NCI-H748 treated with DMSO at 0.1 percent for 48 hours (cell line): ENCODE data around the gene AKT2.

ENCODE experiments used
- DNase-seq: peaks from one replicate; lab custom pipeline; 2025; lab: John Stamatoyannopoulos, UW

The AKT2 gene

DNA sequence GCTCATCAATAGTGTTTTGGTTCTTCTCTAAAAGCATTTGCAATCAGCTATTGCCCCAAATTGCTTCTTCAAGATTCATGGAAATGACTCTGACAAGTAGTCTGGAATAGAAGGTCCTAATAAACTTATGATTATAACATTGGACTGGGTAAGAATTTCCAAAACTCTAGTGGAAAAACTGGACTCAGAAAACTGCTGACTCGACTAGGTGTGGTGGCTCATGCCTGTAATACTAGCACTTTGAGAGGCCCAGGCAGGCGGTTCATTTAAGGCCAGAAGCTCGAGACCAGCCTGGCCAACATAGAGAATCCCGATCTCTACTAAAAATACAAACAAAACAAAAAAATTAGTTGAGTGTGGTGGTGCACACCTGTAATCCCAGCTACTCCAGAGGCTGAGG lies 15.5 kb upstream of the AKT2 start:
- no peak for DNase-seq

DNA sequence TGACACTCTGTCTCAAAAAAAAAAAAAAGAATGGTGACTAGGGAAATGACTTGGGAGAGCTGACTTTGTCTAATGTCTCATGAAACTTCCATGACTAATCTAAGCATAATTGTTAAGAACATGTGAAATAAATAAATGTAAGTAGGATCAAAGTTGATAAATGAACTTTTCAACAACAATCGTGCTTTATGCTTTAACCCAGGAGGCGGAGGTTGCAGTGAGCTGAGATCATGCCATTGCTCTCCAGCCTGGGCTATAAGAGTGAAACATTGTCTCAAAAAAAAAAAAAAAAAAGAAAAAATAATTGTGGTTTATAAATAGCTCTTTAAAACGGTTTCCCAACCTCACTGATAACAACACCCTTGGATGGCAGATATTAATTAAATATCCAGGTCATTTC lies 12.9 kb upstream of the AKT2 start:
- DNase-seq: no peak

DNA sequence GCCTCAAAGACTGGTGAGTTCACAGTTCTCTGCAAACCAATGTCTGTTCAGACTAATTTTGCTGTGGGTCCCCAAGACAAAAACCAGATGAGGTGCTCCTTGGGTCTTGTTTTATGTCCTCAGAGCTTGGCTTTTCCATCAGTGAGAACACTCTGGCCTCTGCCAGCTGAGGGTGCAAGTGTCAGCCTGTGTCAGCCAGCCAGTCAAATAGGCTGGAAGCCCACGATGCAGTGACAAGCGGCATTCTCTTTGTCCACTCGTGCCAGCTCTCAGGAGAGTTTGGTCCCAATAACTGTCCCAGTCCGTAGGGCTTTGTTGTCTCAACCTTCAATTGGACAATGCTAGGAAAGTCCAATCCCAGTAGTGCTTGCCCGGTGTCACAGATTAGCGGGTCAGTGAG lies 9.4 kb upstream of the AKT2 start:
- DNase-seq: no peak

DNA sequence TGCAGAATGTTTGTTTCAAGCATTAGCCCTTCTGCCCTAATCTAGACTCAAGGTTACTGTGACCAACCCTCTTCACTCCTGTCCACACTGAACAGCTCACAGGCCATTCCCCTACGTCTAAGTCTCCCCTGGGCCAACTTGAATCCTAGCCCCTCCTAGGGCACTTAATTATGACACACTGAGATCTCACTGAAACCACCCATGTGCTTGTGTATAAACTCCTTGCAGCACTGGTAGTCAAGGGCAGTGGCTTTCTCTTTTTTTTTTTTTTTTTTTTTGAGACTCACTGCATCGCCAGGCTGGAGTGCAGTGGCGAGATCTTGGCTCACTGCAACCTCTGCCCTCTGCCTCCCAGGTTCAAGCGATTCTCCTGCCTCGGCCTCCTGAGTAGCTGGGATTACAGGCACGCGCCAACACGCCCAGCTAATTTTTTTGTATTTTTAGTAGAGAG lies 1.9 kb upstream of the AKT2 start:
- no peak for DNase-seq

DNA sequence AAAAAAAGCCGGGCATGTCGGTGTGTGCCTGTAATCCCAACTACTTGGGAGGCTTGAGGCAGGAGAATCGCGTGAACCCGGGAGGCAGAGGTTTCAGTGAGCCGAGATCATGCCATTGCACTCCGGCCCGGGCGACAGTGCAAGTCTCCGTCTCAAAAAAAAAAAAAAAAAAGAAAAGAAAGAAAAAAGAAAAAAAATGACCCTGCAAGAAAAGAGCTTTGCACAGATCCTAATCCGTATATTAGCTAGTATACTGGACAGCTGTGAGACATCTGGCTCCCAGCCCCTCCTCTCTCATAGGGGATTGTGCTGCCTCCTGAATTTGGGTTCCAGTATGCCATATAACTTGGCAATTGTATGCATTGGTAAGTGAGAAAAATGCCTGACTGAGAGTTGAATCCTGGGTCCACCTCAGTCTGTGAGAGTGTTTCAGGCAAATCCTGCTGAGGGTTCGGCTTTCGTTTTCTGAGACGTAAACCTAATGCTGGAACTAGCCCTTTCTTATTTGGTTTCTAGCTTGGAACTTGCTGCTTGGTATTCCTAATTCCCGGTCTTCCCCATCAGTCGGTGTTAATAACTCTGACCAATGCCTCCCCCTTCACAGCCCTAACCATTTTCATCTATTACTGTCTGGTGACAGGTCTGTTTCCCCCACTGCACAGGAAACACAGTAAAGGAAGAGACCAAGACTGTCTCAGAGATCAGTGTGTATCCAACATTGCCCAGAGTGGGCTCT lies 1.3 kb upstream of the AKT2 start:
- no peak for DNase-seq

DNA sequence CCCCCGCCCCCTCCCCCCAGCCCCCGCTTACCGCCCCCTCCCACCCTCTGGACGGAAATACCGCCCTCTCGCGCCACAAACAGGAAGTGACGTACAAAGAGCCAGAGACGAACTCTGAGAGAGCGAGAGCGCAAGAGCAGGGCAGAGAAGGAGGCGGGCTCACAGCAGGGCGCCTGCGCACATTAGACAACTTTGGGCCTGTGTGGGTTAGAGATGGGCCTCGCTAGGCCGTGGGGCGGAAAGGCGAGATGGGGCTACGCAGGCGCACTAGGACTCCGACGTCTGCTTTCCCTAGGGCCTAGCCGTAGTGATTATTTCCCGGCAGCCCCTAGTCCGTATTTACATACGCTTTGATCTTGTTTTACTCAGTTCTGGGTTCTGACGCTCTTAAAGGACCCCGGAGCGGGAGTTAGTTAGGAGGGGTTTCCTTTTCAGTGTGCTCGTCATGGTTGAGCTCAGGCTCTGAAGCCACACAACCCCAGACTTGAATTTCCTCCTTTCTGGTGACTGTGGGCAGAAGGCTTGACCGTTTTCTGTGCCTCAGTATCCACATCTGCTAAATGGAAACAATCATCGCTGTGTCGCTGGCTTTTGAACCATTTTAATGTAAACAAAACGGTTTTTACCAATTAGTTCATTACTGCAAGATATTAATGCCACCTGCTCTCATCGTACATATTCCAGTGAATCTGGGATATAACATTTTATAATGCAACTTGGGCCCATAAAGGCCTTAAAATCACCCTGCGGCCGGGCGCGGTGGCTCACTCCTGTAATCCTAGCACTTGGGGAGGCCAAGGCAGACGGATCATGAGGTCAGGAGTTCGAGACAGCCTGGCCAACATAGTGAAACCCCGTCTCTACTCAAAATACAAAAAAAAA lies 449 bp upstream of the AKT2 start:
- DNase-seq: peak; percentile 100

DNA sequence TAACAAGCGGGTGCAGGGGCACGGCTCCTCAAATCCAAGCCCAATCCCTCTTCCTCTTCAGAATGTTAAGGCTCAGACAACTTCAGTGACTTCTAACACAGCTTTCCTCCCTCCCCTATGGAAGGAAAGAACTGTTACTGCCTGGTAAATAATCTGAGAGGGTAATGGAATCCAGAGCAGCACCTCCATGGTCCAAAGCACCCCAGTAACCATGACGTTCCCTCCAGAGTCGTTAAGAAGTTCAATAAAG lies 969 bp downstream of the AKT2 start:
- DNase-seq: no peak

DNA sequence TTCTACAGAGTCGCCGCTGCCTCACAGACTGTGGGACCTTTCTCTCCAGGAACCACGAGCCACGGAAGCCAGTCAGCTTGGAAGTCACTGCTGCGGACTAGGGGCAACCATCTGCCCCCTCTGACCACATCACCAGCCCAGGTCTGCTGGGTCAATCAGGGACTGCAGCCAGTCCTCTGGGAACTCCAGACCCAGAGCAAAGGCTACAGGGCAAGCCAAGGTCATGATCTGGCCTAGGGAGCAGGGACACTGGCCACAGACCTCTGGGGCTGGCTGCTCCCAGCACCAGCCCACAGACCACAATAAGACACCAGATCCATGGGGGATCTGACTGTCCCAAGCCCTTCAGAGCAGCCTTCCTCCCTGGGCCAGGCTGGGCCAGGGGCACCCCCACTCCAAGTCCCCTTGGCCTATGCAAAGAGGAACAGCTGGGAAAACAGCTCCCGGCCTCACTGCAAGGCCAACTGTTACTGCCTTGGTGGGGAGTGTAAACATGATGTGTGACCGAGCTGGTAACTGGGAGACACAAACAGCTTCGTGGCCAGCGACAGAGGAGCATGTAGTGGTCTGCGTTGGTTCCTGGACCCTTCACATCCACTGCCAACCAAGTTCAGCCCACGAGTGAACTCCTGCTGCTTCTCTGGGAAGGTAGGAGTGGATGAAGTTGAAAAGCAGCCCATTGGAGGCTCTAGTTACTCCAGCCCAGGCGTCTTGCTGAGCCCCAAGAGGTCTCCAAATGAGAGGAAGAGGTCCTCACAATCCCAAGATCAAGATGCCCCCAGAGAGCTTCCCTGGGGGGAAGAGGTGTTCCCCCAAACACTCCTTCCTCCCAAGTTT lies 1.5 kb downstream of the AKT2 start:
- DNase-seq: no peak

DNA sequence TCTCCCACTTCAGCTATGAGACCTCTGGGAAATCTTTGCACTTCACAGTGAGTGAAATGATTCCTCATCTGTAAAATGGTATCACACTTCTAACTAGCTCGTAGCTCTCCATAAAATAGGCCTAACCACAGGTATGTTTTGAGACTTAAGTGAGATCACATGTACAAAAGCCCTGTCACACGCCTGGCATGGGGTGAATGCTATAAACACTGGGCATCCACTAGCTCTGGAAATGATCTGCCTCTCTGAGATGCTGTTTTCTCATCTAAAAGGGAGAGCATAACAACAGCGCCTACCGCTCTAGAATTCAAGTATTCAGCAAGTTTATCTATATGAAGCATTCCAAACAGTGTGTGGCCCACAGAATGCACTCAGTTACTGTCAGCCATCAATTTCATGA lies 2.2 kb downstream of the AKT2 start:
- DNase-seq: no peak

DNA sequence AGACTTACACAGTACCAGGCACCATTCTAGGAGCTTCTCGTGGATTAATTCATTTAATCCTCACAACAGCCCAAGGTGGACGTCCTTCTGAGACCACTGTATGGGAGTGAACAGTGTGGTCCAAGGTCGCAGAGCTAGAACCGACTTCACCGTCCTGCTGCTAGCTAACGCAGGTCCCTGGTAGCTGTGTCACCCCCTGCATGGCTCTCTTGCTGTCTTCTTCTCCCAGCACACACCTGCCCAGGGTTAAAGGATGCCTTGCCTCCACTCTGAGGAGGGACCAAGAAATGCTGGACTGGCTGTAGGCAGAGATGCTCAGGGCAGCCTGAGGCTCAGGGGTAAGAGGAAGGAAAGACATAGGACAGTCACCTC lies 3.0 kb downstream of the AKT2 start:
- no peak for DNase-seq

DNA sequence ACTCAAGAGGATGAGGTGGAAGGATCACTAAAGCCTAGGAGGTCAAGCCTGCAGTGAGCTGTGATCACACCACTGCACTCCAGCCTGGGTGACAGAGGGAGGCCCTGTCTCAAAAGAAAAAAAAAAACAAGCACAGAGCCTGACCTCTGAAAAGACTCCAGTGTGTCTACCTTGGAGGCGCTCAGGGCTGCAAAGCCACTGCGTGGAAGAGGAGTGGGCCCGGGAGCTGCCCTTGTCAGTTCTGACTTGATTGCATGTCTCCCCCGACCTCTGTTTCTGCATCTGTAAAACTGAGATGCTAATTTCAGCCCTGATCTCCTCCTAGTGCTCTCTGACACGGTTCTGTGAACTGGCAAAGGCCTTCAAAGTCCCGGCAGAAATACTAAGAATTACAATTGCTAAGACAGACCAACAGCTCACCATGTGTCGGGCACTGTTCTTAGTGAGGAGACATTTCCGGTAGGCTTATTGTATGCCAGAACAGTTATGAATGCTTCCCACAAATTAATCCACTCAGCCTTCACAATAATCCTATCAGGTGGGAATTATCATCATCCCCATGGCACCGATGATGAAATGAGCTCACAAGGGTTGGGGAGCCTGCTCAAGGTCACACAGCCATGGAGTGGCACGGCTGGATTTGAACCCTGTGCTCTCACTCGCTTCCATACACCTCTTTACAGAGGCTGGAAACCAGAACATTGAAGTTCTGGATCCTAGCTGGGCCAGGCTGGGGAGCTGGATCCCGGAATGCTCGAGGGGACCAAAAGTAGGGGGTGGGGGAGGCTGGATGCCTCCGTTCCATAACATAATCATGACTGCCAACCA lies 3.5 kb downstream of the AKT2 start:
- no peak for DNase-seq

DNA sequence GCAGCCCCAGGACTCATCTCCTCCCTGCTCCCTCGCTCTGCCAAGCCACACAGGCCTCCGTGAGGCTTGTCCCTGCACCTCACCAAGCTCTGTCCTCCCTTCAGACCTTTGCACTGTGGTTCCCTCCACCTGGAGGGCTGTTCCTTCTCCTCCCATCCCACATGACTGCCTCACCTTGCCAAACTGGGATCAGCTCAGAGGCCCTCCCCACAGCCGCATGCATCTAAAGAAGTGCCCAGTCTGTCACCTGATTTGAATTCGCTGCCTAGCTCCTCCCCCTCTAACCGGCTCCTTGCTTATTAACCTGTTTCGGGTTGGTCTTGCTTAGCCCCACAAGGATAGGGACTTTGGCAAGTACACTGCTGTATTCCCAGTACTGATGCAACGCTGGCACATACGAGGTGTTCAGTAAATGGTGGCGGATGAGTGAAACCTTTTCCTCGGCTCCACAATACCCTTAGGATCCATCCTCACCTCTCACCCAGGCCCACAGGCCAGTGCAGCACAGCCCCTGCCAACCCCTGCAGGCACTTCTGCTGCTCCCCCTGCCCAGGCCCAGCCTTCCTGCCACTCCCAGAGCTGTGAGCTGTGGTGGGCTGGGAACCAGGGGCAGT lies 4.4 kb downstream of the AKT2 start:
- no peak for DNase-seq

DNA sequence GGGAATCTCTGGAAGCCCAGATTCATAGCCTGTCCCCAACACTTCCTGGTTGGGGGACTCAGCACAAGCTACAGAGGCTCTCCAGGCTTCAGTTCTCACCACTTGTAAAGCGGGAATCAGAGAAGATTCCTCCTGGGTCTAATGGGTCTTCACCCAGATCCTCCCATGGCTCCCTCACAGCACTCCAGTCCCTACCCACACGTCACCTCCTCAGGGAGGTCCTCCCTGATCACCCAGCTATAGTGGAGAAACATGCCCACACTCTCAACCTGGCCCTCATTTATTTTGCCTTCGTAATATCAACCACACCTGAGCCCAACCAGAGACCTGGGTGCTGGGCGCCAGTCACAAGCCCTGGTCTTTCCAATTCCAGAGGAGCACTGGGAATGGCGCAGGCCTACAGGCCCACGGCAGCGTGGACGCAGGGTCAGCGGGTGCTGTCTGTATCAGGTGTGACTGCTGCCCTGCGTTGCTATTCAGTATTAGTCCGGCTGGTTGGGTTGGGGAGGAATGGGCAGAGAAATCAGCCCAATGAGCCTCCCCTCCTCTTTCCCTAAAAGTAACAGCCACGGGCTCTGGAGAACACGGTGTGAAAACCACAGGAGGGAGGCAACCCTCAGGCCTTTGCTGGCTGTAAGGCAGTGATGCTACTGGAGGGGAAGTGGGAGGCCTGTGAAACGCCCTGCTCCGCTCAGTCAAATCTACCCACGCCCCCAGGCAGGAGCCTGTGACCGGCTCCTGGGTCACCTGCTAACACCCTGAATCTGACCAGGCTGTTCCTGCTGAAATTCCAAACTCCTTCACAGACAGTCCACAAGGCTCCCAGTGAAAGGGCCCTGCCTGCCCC lies 5.2 kb downstream of the AKT2 start:
- no peak for DNase-seq

DNA sequence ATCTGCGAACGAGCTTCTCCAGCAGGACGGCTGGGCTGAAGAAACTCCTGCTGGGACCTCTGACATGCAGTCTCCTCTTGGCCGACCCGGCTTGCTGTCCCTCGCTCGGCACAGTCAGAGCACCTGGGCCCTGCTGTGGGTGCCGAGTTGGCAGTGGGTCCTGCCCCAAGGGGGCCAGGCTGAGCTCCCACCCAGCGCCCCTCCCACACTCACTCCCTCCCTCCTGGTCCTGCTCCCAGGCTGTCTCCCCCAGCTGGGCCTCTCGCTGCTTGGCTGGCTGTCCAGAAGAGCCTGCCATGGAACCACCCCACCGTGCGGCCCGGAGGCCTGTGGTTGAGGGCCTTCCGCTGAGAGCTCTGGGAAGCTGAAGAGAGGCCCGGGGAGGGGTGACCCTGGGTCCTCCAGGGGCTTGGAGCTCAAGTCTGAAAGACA lies 6.0 kb downstream of the AKT2 start:
- DNase-seq: no peak

DNA sequence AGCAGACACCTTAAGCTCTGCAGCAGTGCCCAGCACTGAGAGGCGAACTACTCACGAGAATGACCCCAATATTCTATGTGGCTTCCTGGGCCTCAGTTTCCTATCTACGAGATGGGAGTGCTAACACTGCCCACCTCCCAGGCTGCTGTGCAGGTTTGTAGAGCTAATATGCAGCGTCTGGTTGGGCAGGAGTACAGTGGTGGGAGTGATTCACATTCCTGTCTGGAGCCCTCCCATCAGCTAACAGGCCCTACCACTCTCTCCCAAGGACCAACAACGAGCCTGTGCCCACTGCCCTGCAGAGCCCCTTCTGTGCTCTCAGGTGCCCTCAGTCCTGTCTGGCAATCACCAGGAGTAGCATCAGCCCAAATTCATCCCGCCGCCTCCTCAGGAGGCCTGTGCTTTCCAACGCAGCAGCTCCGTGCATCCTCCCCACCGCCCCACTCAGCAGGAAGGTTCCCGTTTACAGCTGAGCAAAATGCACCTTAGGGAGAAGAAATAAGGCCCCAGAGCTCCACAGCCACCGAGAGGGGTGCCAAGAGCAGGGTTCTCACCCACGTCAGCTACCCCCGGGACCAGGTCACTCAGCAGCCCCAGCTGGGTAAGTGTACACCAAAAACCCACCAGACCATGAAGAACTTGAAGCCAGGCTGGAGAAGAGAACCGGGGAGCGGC lies 6.6 kb downstream of the AKT2 start:
- no peak for DNase-seq

DNA sequence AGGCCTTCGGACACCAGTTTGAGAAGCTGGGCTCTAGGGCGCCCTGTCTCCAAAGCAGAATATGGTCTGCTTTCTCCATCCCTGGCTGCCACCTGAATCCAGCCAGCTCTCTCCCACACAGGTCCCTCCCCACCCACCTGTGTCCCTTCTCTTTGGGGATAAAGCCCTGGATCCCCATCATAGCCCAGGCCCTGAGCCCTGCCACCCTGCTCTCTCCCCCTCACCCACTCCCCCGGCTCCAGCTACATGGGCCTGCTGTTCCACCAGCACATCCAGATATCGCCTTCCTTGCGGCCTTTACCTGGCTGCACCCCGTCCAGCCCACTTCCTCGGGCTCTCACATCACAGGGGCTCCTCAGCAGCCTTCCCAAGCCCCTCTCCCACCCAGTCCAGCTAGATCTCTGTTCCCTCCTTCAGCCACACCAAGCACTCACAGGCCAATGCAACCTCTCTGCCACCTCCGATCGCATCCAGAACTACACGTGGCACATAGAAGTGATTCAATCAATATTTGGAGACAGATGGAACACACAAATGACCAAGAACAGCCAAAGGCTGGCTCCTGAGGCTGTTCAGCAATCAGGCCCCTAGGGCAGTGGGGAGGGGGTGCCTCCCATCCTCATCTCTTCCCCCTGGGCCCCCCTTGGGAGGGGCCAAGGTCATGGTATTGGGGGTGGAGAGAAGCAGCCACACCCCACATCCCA lies 7.6 kb downstream of the AKT2 start:
- DNase-seq: no peak

DNA sequence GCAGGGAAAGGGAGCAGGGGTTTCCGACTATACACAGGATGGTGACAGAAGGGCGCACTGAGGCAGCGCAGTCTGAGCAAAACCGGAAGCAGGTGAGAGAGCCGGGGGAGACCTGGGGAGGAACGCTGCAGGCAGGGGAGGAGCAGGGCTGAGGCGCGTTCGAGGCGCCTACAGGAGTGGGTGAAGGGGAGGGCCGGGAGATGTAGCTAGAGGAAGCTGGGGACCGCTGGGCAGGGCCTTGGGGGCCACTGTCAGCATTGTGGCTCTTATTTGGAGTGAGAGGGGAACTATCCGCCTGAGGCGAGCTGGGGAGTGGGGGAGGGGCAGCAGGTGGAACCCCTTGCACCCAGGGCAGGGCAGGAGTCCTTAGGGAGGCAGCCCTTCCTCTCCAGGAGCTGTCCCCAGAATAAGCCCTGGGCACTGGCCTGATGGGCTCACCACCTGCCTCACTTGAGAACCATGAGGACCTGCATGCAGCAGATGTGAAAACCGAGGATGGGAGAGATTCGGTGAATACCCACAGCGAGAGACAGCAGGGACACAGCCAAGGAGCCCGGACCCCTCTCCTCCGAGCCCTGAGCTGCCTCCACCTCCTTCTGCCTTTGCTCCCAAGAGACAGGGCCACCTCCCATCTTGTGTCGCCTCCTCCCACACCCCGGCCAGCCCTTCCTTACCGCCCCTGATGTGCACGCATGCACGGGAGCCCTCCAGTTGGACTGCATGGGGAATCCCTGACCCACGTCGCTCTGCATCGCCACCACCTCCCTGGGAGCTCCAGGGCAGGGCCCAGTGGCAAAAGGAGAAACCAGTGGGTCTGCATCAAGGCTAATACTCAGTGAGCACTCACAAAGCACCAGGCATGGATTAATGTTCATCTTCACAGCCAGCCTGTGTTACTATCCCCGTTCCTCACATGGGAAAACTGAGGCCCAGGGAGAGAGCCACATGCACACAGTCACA lies 10.3 kb downstream of the AKT2 start:
- DNase-seq: no peak
